ENCODE results near the gene TOX2. TPM values are rescaled to one million over a fixed set of nuclear protein-coding genes. Genes with fewer than 3 reads are reported as not detected.

The TOX2 gene
- polyA plus RNA-seq, 3 donors = 0.39 to 0.56 (median 0.47) TPM

GRCh38 chr20:44071057-44071456 lies 156.4 kb downstream of the TOX2 start:
- no peaks in the 10 kb centered on the region for H4K20me1 ChIP-seq (ENCODE audit: insufficient read depth, low read length)
- Mint-ChIP-seq H3K9me3 (peaks cover 0 to 4% (median 0%) of the 10 kb centered on the region in 7 donors), H3K27me3 (ENCODE audit: low read depth in 3 of 3) (peaks cover 0 to 9% (median 7%) of the 10 kb centered on the region in 3 donors), H3K36me3 (no peaks in the 10 kb centered on the region), H3K4me1 (peaks cover 80% of the 10 kb centered on the region), H3K27ac (peak overlapping the region in 4 of 7 donors; percentile 23 to 99 (median 42)), H3K4me3 (no peak overlapping the region)
- no peak overlapping the region for H2AFZ ChIP-seq (ENCODE audit: insufficient read depth, low read depth, low read length, poor library complexity, severe bottlenecking)
- H3K9ac ChIP-seq (ENCODE audit: insufficient read depth, low read length, poor library complexity, severe bottlenecking) = no peak overlapping the region
- WGBS (ENCODE audit: insufficient coverage) = 87% methylated on average over 10 of the region's 10 CpGs
- TF ChIP-seq CTCF (IDR thresholded peaks at IDR 0.05) = no peak
- H3K4me1 ChIP-seq (ENCODE audit: control insufficient read depth in 1 of 2, insufficient read depth in 2 of 2, low read length in 2 of 2) = peaks cover 77 to 89% of the 10 kb centered on the region in 2 donors
- H3K4me2 ChIP-seq (replicated peaks; ENCODE audit: extremely low read depth, low read length, poor library complexity, severe bottlenecking) = no peak overlapping the region
- H3K36me3 ChIP-seq (replicated peaks in 1 of 2; ENCODE audit: control insufficient read depth in 1 of 2, insufficient read depth in 2 of 2, low read length in 2 of 2) = no peaks in the 10 kb centered on the region
- intact Hi-C loops (cut with micrococcal nuclease) = loop anchor here in 1 of 2 donors (10.0 kb wide), 1 partner anchor 136 kb away; no protein-coding TSS in a partner anchor
- no peak for DNase-seq
- peak overlapping the region in 1 of 2 donors; percentile 95 for H3K27ac ChIP-seq (ENCODE audit: low read depth in 1 of 2, low read length in 2 of 2)
- H3K27me3 ChIP-seq (ENCODE audit: control insufficient read depth in 2 of 2, insufficient read depth in 2 of 2, low read length in 2 of 2) = no peaks in the 10 kb centered on the region
- no peak overlapping the region for H3K4me3 ChIP-seq (replicated peaks in 1 of 3; ENCODE audit: low read depth in 2 of 3, low read length in 3 of 3)
- no peaks in the 10 kb centered on the region for H3K9me3 ChIP-seq (replicated peaks in 1 of 2; ENCODE audit: control insufficient read depth in 1 of 2, insufficient read depth in 1 of 2, low read length in 2 of 2)
- no peaks in the 10 kb centered on the region for H3K79me2 ChIP-seq (ENCODE audit: insufficient read depth, low read length)

GRCh38 chr20:44071526-44072111 lies 157.0 kb downstream of the TOX2 start:
- H3K9ac ChIP-seq (ENCODE audit: insufficient read depth, low read length, poor library complexity, severe bottlenecking) = no peak overlapping the region
- no peak overlapping the region for H3K4me2 ChIP-seq (replicated peaks; ENCODE audit: extremely low read depth, low read length, poor library complexity, severe bottlenecking)
- TF ChIP-seq CTCF (IDR thresholded peaks at IDR 0.05) = no peak
- no peaks in the 10 kb centered on the region for H3K27me3 ChIP-seq (ENCODE audit: control insufficient read depth in 2 of 2, insufficient read depth in 2 of 2, low read length in 2 of 2)
- H3K9me3 Mint-ChIP-seq = peaks cover 0 to 4% (median 0%) of the 10 kb centered on the region in 7 donors
- H3K27me3 Mint-ChIP-seq (ENCODE audit: low read depth in 3 of 3) = peaks cover 0 to 9% (median 7%) of the 10 kb centered on the region in 3 donors
- 88% methylated on average over 11 of the region's 11 CpGs for WGBS (ENCODE audit: insufficient coverage)
- no peak overlapping the region for H3K4me3 ChIP-seq (replicated peaks in 1 of 3; ENCODE audit: low read depth in 2 of 3, low read length in 3 of 3)
- no peak for DNase-seq
- intact Hi-C loops (cut with micrococcal nuclease) = loop anchor here in 1 of 2 donors (10.0 kb wide), 1 partner anchor 137 kb away; no protein-coding TSS in a partner anchor
- no peaks in the 10 kb centered on the region for H4K20me1 ChIP-seq (ENCODE audit: insufficient read depth, low read length)
- no peaks in the 10 kb centered on the region for H3K79me2 ChIP-seq (ENCODE audit: insufficient read depth, low read length)
- H3K4me3 Mint-ChIP-seq = no peak overlapping the region
- H3K36me3 Mint-ChIP-seq = no peaks in the 10 kb centered on the region
- H3K9me3 ChIP-seq (replicated peaks in 1 of 2; ENCODE audit: control insufficient read depth in 1 of 2, insufficient read depth in 1 of 2, low read length in 2 of 2) = no peaks in the 10 kb centered on the region
- no peaks in the 10 kb centered on the region for H3K36me3 ChIP-seq (replicated peaks in 1 of 2; ENCODE audit: control insufficient read depth in 1 of 2, insufficient read depth in 2 of 2, low read length in 2 of 2)
- H3K27ac Mint-ChIP-seq = peak overlapping the region in 4 of 7 donors; percentile 10 to 71 (median 22)
- no peak overlapping the region for H2AFZ ChIP-seq (ENCODE audit: insufficient read depth, low read depth, low read length, poor library complexity, severe bottlenecking)
- H3K27ac ChIP-seq (ENCODE audit: low read depth in 1 of 2, low read length in 2 of 2) = no peak overlapping the region
- H3K4me1 Mint-ChIP-seq = peaks cover 81% of the 10 kb centered on the region
- peaks cover 81 to 95% of the 10 kb centered on the region in 2 donors for H3K4me1 ChIP-seq (ENCODE audit: control insufficient read depth in 1 of 2, insufficient read depth in 2 of 2, low read length in 2 of 2)
